ENCODE measurements around the gene CANT1. TPM values are rescaled to one million over a fixed set of nuclear protein-coding genes. Genes with fewer than 3 reads are reported as not detected.

The CANT1 gene
- total RNA-seq, 1 donor from 2014 or later: 81.6 TPM

- no peak for DNase-seq (ENCODE audit: low spot score)
- Mint-ChIP-seq H3K27ac (ENCODE audit: unreplicated experiment) (no peak overlapping the region), H3K9me3 (ENCODE audit: unreplicated experiment) (no peaks in the 10 kb centered on the region), H3K4me3 (ENCODE audit: unreplicated experiment) (no peak overlapping the region), H3K4me1 (ENCODE audit: unreplicated experiment) (peaks cover 4% of the 10 kb centered on the region), H3K27me3 (ENCODE audit: unreplicated experiment) (peaks cover 6% of the 10 kb centered on the region), H3K36me3 (ENCODE audit: low read depth, unreplicated experiment) (peaks cover 7% of the 10 kb centered on the region)
- no peak for TF ChIP-seq CTCF (IDR thresholded peaks at IDR 0.05; ENCODE audit: unreplicated experiment)
Observed at GRCh38 chr17:79039886-79040285, 30.3 kb upstream of the CANT1 start.

GRCh38 chr17:79039171-79039570 is 29.6 kb upstream of the CANT1 start:
- DNase-seq (ENCODE audit: low spot score): no peak
- Mint-ChIP-seq H3K36me3 (ENCODE audit: low read depth, unreplicated experiment) (peaks cover 7% of the 10 kb centered on the region), H3K4me3 (ENCODE audit: unreplicated experiment) (no peak overlapping the region), H3K27ac (ENCODE audit: unreplicated experiment) (no peak overlapping the region), H3K9me3 (ENCODE audit: unreplicated experiment) (no peaks in the 10 kb centered on the region), H3K27me3 (ENCODE audit: unreplicated experiment) (peaks cover 6% of the 10 kb centered on the region), H3K4me1 (ENCODE audit: unreplicated experiment) (peaks cover 4% of the 10 kb centered on the region)
- no peak for TF ChIP-seq CTCF (IDR thresholded peaks at IDR 0.05; ENCODE audit: unreplicated experiment)

GRCh38 chr17:79038545-79039135 is 29.1 kb upstream of the CANT1 start:
- Mint-ChIP-seq H3K27ac (ENCODE audit: unreplicated experiment) (no peak overlapping the region), H3K27me3 (ENCODE audit: unreplicated experiment) (peaks cover 7% of the 10 kb centered on the region)

GRCh38 chr17:79036596-79036995 is 27.0 kb upstream of the CANT1 start:
- Mint-ChIP-seq H3K4me3 (ENCODE audit: unreplicated experiment) (no peak overlapping the region), H3K36me3 (ENCODE audit: low read depth, unreplicated experiment) (no peaks in the 10 kb centered on the region), H3K27me3 (ENCODE audit: unreplicated experiment) (peaks cover 4% of the 10 kb centered on the region), H3K9me3 (ENCODE audit: unreplicated experiment) (no peaks in the 10 kb centered on the region), H3K27ac (ENCODE audit: unreplicated experiment) (no peak overlapping the region), H3K4me1 (ENCODE audit: unreplicated experiment) (no peaks in the 10 kb centered on the region)
- TF ChIP-seq CTCF (IDR thresholded peaks at IDR 0.05; ENCODE audit: unreplicated experiment): no peak
- no peak for DNase-seq (ENCODE audit: low spot score)

More at GRCh38 chr17:79038545-79039135, 29.1 kb upstream of the CANT1 start:
- H3K4me1 Mint-ChIP-seq (ENCODE audit: unreplicated experiment): peaks cover 4% of the 10 kb centered on the region
- no peaks in the 10 kb centered on the region for H3K9me3 Mint-ChIP-seq (ENCODE audit: unreplicated experiment)
- no peak for DNase-seq (ENCODE audit: low spot score)
- H3K36me3 Mint-ChIP-seq (ENCODE audit: low read depth, unreplicated experiment): peaks cover 7% of the 10 kb centered on the region
- no peak for TF ChIP-seq CTCF (IDR thresholded peaks at IDR 0.05; ENCODE audit: unreplicated experiment)
- no peak overlapping the region for H3K4me3 Mint-ChIP-seq (ENCODE audit: unreplicated experiment)

GRCh38 chr17:79036181-79036580 is 26.6 kb upstream of the CANT1 start:
- DNase-seq (ENCODE audit: low spot score): no peak
- H3K4me1 Mint-ChIP-seq (ENCODE audit: unreplicated experiment): no peaks in the 10 kb centered on the region
- H3K27ac Mint-ChIP-seq (ENCODE audit: unreplicated experiment): no peak overlapping the region
- peaks cover 4% of the 10 kb centered on the region for H3K27me3 Mint-ChIP-seq (ENCODE audit: unreplicated experiment)
- no peaks in the 10 kb centered on the region for H3K9me3 Mint-ChIP-seq (ENCODE audit: unreplicated experiment)
- H3K36me3 Mint-ChIP-seq (ENCODE audit: low read depth, unreplicated experiment): no peaks in the 10 kb centered on the region
- TF ChIP-seq CTCF (IDR thresholded peaks at IDR 0.05; ENCODE audit: unreplicated experiment): no peak
- H3K4me3 Mint-ChIP-seq (ENCODE audit: unreplicated experiment): no peak overlapping the region

Measured in endothelial cell (in vitro differentiated cells).